IPS-18c (cell line): ENCODE data around the gene KLRC3.
"Not testable (repeated sequence)": the region's sequence is repeated elsewhere in the genome, so short reads cannot be mapped to it uniquely, and the experiment has no call there.

ENCODE experiments used
- H3K4me3 ChIP-seq: 2 replicates; pipeline ENCODE4 v1.7.0; 2013; ENCODE audit warnings: low read depth, mild to moderate bottlenecking, low read length, moderate library complexity; ENCODE audit not compliant: insufficient read depth
- H3K9me3 ChIP-seq: one replicate; pipeline ENCODE4 v1.6.1; 2013; ENCODE audit warnings: mild to moderate bottlenecking, low read length, moderate library complexity; ENCODE audit not compliant: control insufficient read depth, insufficient read depth

The KLRC3 gene

GRCh38 chr12:10420334-10420733 is at the start of gene KLRC3:
KLRC3 (minus strand) TSS chr12:10420595; CDS start chr12:10420550, 45 bp downstream.
- not testable (repeated sequence) for H3K4me3 ChIP-seq, H3K9me3 ChIP-seq

DNA sequence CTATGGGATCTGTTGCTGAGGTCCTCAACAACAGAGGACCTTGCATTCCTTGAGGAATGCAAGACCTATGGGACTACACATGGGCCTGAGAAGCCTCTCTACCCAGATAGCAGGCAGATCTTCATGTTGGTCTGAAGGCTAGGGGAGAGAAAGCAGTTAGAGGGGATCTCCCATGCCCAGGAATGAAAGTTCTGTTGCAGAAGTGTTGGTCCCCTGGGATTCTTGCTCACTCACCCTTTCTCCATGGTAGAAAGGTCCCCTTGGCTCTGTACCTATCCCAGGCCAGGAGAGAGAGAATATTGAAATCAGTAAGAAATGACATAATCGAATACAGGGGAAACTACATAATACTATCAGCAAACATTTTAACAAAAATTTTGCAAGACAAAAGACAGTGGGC is 49.3 kb upstream of the KLRC3 start:
- Histone ChIP-seq H3K9me3 (no peaks in the 10 kb centered on the region), H3K4me3 (no peak overlapping the region)

DNA sequence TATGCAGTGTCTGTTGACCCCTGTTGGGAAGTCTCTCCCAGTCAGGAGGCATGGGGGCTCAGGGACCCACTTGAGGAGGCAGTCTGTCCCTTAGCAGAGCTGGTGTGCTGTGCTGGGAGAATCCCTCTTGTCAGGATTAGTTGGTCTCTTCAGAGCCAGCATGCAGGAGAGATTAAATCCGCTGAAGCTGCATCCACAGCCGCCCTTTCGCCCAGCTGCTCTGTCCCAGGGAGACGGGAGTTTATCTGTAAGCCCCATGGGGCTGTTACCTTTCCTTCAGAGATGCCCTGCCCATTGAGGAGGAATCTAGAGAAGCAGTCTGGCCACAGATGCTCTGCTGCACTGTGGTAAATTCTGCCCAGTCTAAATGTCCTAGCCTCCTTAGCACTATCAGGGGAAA is 45.9 kb upstream of the KLRC3 start:
- no peak overlapping the region for H3K4me3 ChIP-seq
- no peaks in the 10 kb centered on the region for H3K9me3 ChIP-seq

GRCh38 chr12:10457760-10458159 is 37.4 kb upstream of the KLRC3 start:
- Histone ChIP-seq H3K4me3 (no peak overlapping the region), H3K9me3 (no peaks in the 10 kb centered on the region)

GRCh38 chr12:10456856-10457255 is 36.5 kb upstream of the KLRC3 start:
- no peak overlapping the region for H3K4me3 ChIP-seq

DNA sequence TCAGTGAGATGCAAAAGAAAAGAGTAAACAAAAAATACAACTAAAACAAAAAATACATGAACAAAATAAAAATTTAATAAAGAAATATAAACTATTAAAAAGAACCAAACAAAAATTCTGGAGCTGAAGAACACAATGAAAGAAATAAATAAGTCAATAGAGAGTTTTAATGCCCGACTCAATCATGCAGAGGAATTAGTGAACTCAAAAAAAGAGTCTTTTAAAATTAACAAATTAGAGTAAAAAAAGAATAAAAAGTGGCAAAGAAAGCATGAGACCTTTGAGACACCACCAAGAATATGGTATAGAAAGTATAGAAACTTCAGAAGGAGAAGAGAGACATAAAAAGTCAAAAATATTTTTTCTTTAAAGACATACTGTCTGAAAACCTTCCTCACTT is 35.4 kb upstream of the KLRC3 start:
- H3K9me3 ChIP-seq = no peaks in the 10 kb centered on the region
- no peak overlapping the region for H3K4me3 ChIP-seq

More at GRCh38 chr12:10456856-10457255, 36.5 kb upstream of the KLRC3 start:
- H3K9me3 ChIP-seq = no peaks in the 10 kb centered on the region

GRCh38 chr12:10454531-10454930 is 34.1 kb upstream of the KLRC3 start:
- H3K4me3 ChIP-seq = no peak overlapping the region
- no peaks in the 10 kb centered on the region for H3K9me3 ChIP-seq

GRCh38 chr12:10453156-10453555 is 32.8 kb upstream of the KLRC3 start, which contains the start of gene KLRC1:
KLRC1 (minus strand) TSS chr12:10453377; CDS start chr12:10451156, 2,221 bp downstream.
- H3K4me3 ChIP-seq = no peak within 1 kb of the TSS
- H3K9me3 ChIP-seq = no peaks in the 10 kb centered on the region

DNA sequence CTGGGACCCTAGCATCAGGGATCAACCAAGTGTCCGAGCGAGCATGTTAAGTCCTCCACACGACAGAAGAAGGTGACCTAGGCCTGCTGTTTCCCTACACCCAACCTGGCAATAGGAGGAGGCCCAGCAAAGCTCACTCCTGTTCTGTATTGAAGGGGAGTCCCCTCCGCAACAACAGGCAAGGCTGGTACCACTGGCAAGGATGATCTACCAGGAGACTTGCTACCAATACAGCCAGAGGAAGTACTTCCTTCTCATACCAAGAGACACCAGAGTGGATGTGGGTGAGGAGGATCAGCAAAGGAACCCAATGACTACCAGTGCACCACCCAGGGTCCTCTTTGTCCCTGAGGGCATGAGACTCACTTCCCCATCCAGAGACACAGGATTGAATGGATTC is 27.8 kb upstream of the KLRC3 start:
- Histone ChIP-seq H3K4me3 (no peak overlapping the region), H3K9me3 (no peaks in the 10 kb centered on the region)

DNA sequence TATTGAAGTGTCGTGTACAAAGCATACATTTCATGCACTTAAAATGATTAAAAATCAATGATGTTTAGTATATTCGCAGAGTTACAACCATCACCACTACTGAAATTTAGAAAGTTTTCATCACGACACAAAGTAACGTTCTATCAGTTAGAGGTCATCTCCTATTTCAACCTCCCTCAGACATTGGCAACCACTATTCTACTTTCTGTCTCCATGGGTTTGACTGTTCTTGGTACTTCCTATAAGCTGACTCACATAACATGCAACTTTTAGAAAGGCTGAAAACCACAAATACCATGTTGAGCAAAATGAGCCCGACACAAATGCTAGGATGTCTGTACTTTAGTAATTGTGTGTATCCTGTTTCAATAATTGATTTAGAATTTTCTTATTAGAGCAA is 25.7 kb upstream of the KLRC3 start:
- H3K4me3 ChIP-seq, H3K9me3 ChIP-seq: not testable (repeated sequence)

DNA sequence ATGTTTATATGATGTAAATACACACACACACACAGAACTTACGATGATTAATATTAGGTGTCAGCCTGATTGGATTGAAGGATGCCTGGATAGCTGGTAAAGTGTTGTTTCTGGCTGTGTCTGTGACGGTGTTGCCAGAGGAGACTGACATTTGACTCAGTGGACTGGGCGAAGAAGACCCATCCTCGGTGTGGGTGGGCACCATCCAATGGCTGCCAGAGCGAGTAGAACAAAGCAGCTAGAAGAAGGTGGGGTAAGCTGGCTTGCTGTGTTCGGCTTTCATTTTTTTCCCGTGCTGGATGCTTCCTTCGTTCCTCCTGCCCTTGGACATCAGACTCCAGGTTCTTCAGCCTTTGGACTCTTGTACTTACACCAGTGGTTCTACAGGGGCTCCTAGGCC is 20.7 kb upstream of the KLRC3 start:
- not testable (repeated sequence) for H3K9me3 ChIP-seq, H3K4me3 ChIP-seq

DNA sequence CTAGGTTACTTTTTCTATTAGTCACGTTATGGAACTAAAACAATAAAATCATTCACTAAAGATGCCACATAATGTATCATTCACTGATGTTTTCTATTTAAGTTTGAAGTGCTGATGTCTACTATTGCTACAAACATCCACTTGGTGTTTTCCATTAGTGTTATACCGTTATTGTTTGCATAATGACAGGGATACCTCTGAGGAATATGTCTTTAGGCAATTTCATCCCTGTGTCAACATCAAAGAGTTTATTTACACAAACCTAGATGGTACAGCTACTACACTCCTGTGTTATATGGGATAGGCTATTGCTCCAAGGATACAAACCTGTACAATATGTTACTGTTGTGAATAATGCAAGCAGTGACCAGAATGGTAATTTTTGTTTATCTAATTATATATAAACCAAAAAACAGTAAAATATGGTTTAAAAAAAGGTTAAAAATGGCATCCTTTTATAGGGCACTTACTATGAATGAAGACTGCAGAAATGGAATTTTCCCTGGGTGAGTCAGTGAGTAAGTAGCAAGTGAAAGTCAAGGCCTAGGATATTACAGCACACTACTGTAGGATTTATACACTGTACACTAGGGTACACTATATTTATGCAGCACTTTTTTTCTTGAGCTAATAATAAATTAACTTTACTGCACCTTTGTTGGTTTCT is 19.3 kb upstream of the KLRC3 start:
- not testable (repeated sequence) for H3K9me3 ChIP-seq, H3K4me3 ChIP-seq

GRCh38 chr12:10437601-10438000 is 17.2 kb upstream of the KLRC3 start:
- H3K4me3 ChIP-seq, H3K9me3 ChIP-seq: not testable (repeated sequence)

- not testable (repeated sequence) for H3K4me3 ChIP-seq, H3K9me3 ChIP-seq
These were observed 15.4 kb upstream of the KLRC3 start, which contains the start of gene KLRC2 for GRCh38 chr12:10435816-10436215. KLRC2 (minus strand) TSS chr12:10436010; CDS start chr12:10435986, 24 bp downstream.

- H3K4me3 ChIP-seq, H3K9me3 ChIP-seq: not testable (repeated sequence)
These were observed 10.2 kb upstream of the KLRC3 start for GRCh38 chr12:10430623-10431022.

DNA sequence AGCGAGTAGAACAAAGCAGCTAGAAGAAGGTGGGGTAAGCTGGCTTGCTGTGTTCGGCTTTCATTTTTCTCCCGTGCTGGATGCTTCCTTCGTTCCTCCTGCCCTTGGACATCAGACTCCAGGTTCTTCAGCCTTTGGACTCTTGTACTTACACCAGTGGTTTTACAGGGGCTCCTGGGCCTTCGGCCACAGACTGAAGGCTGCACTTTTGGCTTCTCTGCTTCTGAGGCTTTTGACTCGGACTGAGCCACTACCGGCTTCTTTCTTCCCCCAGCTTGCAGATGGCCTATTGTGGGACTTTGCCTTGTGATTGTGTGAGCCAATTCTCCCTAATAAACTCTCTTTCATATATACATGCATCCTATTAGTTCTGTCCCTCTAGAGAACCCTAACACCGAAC is 5.5 kb upstream of the KLRC3 start:
- not testable (repeated sequence) for H3K4me3 ChIP-seq, H3K9me3 ChIP-seq

- not testable (repeated sequence) for H3K9me3 ChIP-seq, H3K4me3 ChIP-seq
These were observed 4.0 kb upstream of the KLRC3 start for GRCh38 chr12:10424260-10424899.

- not testable (repeated sequence) for H3K9me3 ChIP-seq, H3K4me3 ChIP-seq
These were observed 1.8 kb upstream of the KLRC3 start for GRCh38 chr12:10422159-10422558.

GRCh38 chr12:10409392-10409791 is 11.0 kb downstream of the KLRC3 start, which contains the start of gene KLRC4:
KLRC4 (minus strand) TSS chr12:10409757; CDS start chr12:10409575, 182 bp downstream.
- H3K4me3 ChIP-seq = no peak within 1 kb of the TSS
- H3K9me3 ChIP-seq = no peaks in the 10 kb centered on the region
